Caco-2 (cell line): ENCODE data around the gene GJA1. TPM values are rescaled to one million over a fixed set of nuclear protein-coding genes. Genes with fewer than 3 reads are reported as not detected.

Source experiments
- BruUV-seq: library from RNA; stranded (reverse); fragments of 400-500 nt; replicated peaks from 2 replicates; lab custom pipeline; 2021; lab: Mats Ljungman, UMichigan
- CTCF ChIA-PET: fragments of 300-600 bp; sonication (Branson Sonifier 250); formaldehyde crosslinking; loops from one replicate; lab custom pipeline; 2022; ENCODE audit warnings: antibody characterized with exemption; lab: Charles Lee
- POLR2A ChIA-PET: fragments of 300-600 bp; sonication (Branson Sonifier 250); formaldehyde crosslinking; loops from one replicate; lab custom pipeline; 2022; ENCODE audit warnings: antibody characterized with exemption; lab: Charles Lee
- DNase-seq, 2 experiments: peaks; one replicate each; pipeline versions ENCODE4 v3.0.0 to v3.0.0-alpha.2; 2020 to 2022
- H3K27me3 ChIP-seq: replicated peaks from 2 replicates; pipeline ENCODE4 v1.6.0; 2011; ENCODE audit warnings: low read length; ENCODE audit not compliant: control insufficient read depth, insufficient read depth
- H3K36me3 ChIP-seq: 2 replicates; pipeline ENCODE4 v1.5.1; 2011; ENCODE audit warnings: low read length; ENCODE audit not compliant: control insufficient read depth, insufficient read depth
- H3K4me1 ChIP-seq: fragments of 250-450 bp; sonication (Bioruptor Pico); 2 replicates; pipeline ENCODE4 v1.5.1; 2020; ENCODE audit warnings: mild to moderate bottlenecking
- H3K4me3 ChIP-seq: 2 replicates; pipeline ENCODE4 v1.5.1; 2011; ENCODE audit warnings: low read depth, mild to moderate bottlenecking, control low read depth, low read length
- H3K9me3 ChIP-seq: fragments of 250-450 bp; sonication (Bioruptor Pico); 2 replicates; pipeline ENCODE4 v1.5.1; 2020; ENCODE audit warnings: mild to moderate bottlenecking, moderate library complexity
- H3K27ac Mint-ChIP-seq: one replicate; pipeline ENCODE4 v1.8.0; 2022; ENCODE audit warnings: mixed read lengths; ENCODE audit not compliant: unreplicated experiment
- H3K27me3 Mint-ChIP-seq: one replicate; pipeline ENCODE4 v1.8.0; 2022; ENCODE audit warnings: mixed read lengths; ENCODE audit not compliant: insufficient read depth, unreplicated experiment
- H3K36me3 Mint-ChIP-seq: one replicate; pipeline ENCODE4 v1.8.0; 2022; ENCODE audit warnings: mild to moderate bottlenecking, mixed read lengths; ENCODE audit not compliant: insufficient read depth, unreplicated experiment
- H3K4me1 Mint-ChIP-seq: one replicate; pipeline ENCODE4 v1.8.0; 2022; ENCODE audit warnings: low read depth, mixed read lengths; ENCODE audit not compliant: unreplicated experiment
- H3K4me3 Mint-ChIP-seq: one replicate; pipeline ENCODE4 v1.8.0; 2022; ENCODE audit warnings: mild to moderate bottlenecking, moderate library complexity, mixed read lengths; ENCODE audit not compliant: unreplicated experiment
- H3K9me3 Mint-ChIP-seq: one replicate; pipeline ENCODE4 v1.8.0; 2022; ENCODE audit warnings: mixed read lengths; ENCODE audit not compliant: unreplicated experiment
- CTCF ChIP-seq, 2 experiments: fragments of 200-600 bp in 1 of 2; IDR thresholded peaks; 1 replicate in 1 of 2; 2 replicates in 1 of 2; pipeline versions ENCODE4 v1.5.1 to v1.8.0; 2011 to 2022; ENCODE audit warnings: antibody characterized with exemption in 1 of 2, control low read depth in 1 of 2, inconsistent platforms in 1 of 2, low read depth in 1 of 2, low read length in 1 of 2, mild to moderate bottlenecking in 1 of 2, moderate library complexity in 1 of 2; ENCODE audit not compliant: insufficient read depth in 1 of 2, severe bottlenecking in 1 of 2, unreplicated experiment in 1 of 2
- intact Hi-C: fragments of 100-400 bp; cut with micrococcal nuclease; formaldehyde crosslinking; loops from one replicate; pipeline ENCODE4 v1.10.0; 2022; ENCODE audit not compliant: unreplicated experiment
- total RNA-seq: library from RNA; stranded (reverse); gene quantifications from 2 replicates; pipeline ENCODE4 v1.2.3, GENCODE V29; 2022

The GJA1 gene
- total RNA-seq, 1 experiment from 2014 or later: 54.5 TPM

- ChIA-PET POLR2A (no interaction called here), CTCF (no interaction called here)
- Histone ChIP-seq H3K4me3 (no peak overlapping the region), H3K4me1 (peaks cover 19% of the 10 kb centered on the region), H3K27me3 (no peaks in the 10 kb centered on the region), H3K9me3 (no peaks in the 10 kb centered on the region), H3K36me3 (no peaks in the 10 kb centered on the region)
- H3K4me3 Mint-ChIP-seq: no peak overlapping the region
- no peak for TF ChIP-seq CTCF (IDR thresholded peaks at IDR 0.05; ENCODE audit: insufficient read depth in 1 of 2, low read depth in 1 of 2, low read length in 1 of 2, severe bottlenecking in 1 of 2, unreplicated experiment in 1 of 2)
- H3K27ac Mint-ChIP-seq: no peak overlapping the region
- BruUV-seq: no TSS peak
- H3K36me3 Mint-ChIP-seq: no peaks in the 10 kb centered on the region
- peaks cover 7% of the 10 kb centered on the region for H3K4me1 Mint-ChIP-seq
- H3K9me3 Mint-ChIP-seq: no peaks in the 10 kb centered on the region
- DNase-seq: no peak
- intact Hi-C loops: no loop called here
- H3K27me3 Mint-ChIP-seq: no peaks in the 10 kb centered on the region
Observed at GRCh38 chr6:121491576-121491975, 56.1 kb downstream of the GJA1 start.

GRCh38 chr6:121492536-121492935 lies 57.1 kb downstream of the GJA1 start:
- H3K27ac Mint-ChIP-seq: no peak overlapping the region
- CTCF ChIA-PET: no interaction called here
- no peaks in the 10 kb centered on the region for H3K36me3 Mint-ChIP-seq
- no peaks in the 10 kb centered on the region for H3K36me3 ChIP-seq
- DNase-seq: no peak
- intact Hi-C loops: no loop called here
- H3K9me3 ChIP-seq: no peaks in the 10 kb centered on the region
- no peak overlapping the region for H3K4me3 Mint-ChIP-seq
- BruUV-seq: no TSS peak
- H3K4me3 ChIP-seq: no peak overlapping the region
- H3K4me1 ChIP-seq: peaks cover 19% of the 10 kb centered on the region
- H3K9me3 Mint-ChIP-seq: no peaks in the 10 kb centered on the region
- POLR2A ChIA-PET: no interaction called here
- peaks cover 7% of the 10 kb centered on the region for H3K4me1 Mint-ChIP-seq
- TF ChIP-seq CTCF (IDR thresholded peaks at IDR 0.05; ENCODE audit: insufficient read depth in 1 of 2, low read depth in 1 of 2, low read length in 1 of 2, severe bottlenecking in 1 of 2, unreplicated experiment in 1 of 2): no peak
- no peaks in the 10 kb centered on the region for H3K27me3 Mint-ChIP-seq
- no peaks in the 10 kb centered on the region for H3K27me3 ChIP-seq

- H3K27me3 Mint-ChIP-seq: no peaks in the 10 kb centered on the region
Observed at GRCh38 chr6:121497970-121498375, 62.5 kb downstream of the GJA1 start.

More at GRCh38 chr6:121497970-121498375, 62.5 kb downstream of the GJA1 start:
- H3K36me3 Mint-ChIP-seq: no peaks in the 10 kb centered on the region
- ChIA-PET POLR2A (no interaction called here), CTCF (no interaction called here)
- H3K9me3 Mint-ChIP-seq: no peaks in the 10 kb centered on the region
- no peak for DNase-seq
- Histone ChIP-seq H3K36me3 (no peaks in the 10 kb centered on the region), H3K4me3 (no peak overlapping the region), H3K9me3 (no peaks in the 10 kb centered on the region), H3K4me1 (no peaks in the 10 kb centered on the region), H3K27me3 (no peaks in the 10 kb centered on the region)
- peaks cover 9% of the 10 kb centered on the region for H3K4me1 Mint-ChIP-seq
- H3K27ac Mint-ChIP-seq: no peak overlapping the region
- TF ChIP-seq CTCF (IDR thresholded peaks at IDR 0.05; ENCODE audit: insufficient read depth in 1 of 2, low read depth in 1 of 2, low read length in 1 of 2, severe bottlenecking in 1 of 2, unreplicated experiment in 1 of 2): no peak
- intact Hi-C loops: no loop called here
- BruUV-seq: no TSS peak
- no peak overlapping the region for H3K4me3 Mint-ChIP-seq
